Vagina (tissue), 2 donors: ENCODE results near the gene SYMPK.

Experiments
- CTCF ChIP-seq, 3 experiments: fragments of 450-650 bp in 2 of 3; fragments of 200-600 bp in 1 of 3; sonication (generic) in 1 of 3; IDR thresholded peaks; one replicate each; pipeline ENCODE4 v1.5.1; 2017 to 2019; ENCODE audit warnings: antibody characterized with exemption in 3 of 3, mild to moderate bottlenecking in 2 of 3, moderate library complexity in 2 of 3
- POLR2A ChIP-seq, 2 donors: fragments of 450-650 bp; IDR thresholded peaks; one replicate each; pipeline ENCODE4 v1.6.1; 2017; ENCODE audit warnings: antibody characterized with exemption in 2 of 2, mild to moderate bottlenecking in 2 of 2, moderate library complexity in 2 of 2

GRCh38 chr19:45785097-45785496 is 77.8 kb downstream of the SYMPK start:
- no peak for TF ChIP-seq CTCF (IDR thresholded peaks at IDR 0.05)
- no peak for TF ChIP-seq POLR2A (IDR thresholded peaks at IDR 0.05)
